ELF-1 (cell line): ENCODE data around the gene APPBP2.

Source experiments
- DNase-seq: peaks from one replicate; pipeline ENCODE4 v3.0.0-alpha.2; 2016; ENCODE audit warnings: low read depth, low spot score

Gene APPBP2

DNA sequence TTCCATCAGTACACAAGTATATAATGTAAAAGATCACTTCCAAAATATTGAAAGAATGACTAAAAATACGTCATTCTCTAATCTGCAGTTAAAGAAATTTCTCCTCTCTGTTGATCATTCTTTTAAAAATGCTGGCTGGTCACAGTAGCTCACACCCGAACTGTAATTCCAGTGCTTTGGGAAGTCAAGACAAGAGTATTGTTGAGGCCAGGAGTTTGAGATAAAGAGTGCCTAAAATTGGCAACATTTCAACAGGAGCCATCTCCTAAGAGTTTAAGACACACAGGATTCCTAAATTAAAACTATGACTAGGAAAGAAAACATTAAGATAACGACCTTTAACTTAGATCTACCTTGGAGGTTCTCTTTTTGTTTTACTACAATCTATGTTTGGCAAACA is 129.6 kb downstream of the APPBP2 start:
- DNase-seq: no peak

DNA sequence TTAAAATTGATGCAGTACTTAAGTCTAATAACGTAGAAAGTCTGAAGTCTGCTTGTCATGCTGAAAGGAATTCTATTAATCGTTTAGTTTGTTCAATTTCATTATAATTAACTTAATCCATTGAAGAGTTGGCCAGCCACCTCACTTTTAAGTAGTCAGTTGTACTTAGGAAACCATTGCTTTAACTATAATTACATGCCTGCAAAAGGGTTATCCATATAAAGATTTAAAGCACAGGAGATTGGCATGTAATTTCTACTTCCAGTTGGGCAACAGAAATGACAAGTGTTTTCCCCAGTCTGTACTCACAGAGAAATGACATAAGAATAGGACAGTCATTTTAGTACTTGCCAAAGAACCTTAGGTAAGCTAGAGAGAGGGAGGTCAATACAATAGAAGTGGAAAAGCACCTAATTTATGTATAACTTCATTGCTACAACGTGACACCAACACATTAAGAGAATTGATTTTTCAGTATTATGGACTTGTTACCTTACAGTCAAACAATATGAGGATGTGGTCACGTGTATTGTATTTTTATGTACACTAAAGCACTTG is 130.5 kb downstream of the APPBP2 start:
- DNase-seq: no peak

DNA sequence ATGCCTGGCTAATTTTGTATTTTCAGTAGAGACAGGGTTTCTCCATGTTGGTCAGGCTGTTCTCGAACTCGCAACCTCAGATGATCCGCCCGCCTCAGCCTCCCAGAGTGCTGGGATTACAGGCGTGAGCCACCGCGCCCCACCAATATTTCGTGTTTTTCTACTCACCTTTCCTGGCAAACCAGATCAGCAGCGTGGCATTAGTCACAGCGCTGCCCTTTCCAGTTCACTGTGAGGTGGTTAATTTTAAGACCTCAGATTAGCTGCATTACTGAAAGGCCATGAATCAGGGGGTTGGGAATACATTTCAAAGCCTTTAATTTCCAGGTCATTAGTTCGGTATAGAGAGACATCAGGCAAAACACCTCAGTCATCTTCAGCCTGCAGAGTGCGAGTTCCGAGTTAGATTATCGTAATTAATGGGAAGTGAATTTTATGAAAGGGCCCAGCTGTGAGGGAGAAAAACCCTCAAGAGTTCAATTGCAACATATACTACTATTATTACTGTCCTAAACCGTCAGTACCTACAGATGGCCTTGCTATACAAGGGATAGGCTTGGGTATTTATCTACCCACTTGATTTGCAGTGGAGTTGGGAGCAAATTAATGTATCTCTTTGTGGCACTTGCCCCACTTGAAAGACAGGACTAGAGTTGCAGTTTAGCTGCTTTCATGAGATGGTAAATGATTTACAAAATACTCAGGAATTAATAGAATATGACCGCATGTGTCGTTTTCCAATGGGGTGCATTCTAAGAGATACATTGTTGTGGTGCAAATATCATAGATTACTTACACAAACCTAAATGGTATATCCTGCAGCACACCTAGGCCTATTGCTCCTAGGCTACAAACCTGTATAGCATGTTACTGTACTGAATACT is 132.0 kb downstream of the APPBP2 start:
- DNase-seq: no peak
